H9 (cell line): ENCODE measurements around the gene OR6K2. TPM values are rescaled to one million over a fixed set of nuclear protein-coding genes. Genes with fewer than 3 reads are reported as not detected.

Source experiments
- DNase-seq: peaks from one replicate; pipeline ENCODE4 v3.0.0-alpha.2; 2017
- H2AFZ ChIP-seq: one replicate; pipeline ENCODE4 v1.6.1; 2013; ENCODE audit warnings: mild to moderate bottlenecking, low read length, control low read depth, moderate library complexity
- H2AK5ac ChIP-seq: 2 replicates; pipeline ENCODE4 v1.6.1; 2013; ENCODE audit warnings: low read length, control low read depth, mixed read lengths; ENCODE audit not compliant: insufficient read length
- H2BK120ac ChIP-seq: one replicate; pipeline ENCODE4 v1.6.1; 2013; ENCODE audit warnings: low read depth, mild to moderate bottlenecking, low read length, control low read depth, inconsistent platforms; ENCODE audit not compliant: poor library complexity, severe bottlenecking
- H2BK12ac ChIP-seq: 2 replicates; pipeline ENCODE4 v1.6.1; 2013; ENCODE audit warnings: low read length, control low read depth, mixed read lengths, low read depth; ENCODE audit not compliant: insufficient read length
- H2BK15ac ChIP-seq: 2 replicates; pipeline ENCODE4 v1.6.1; 2013; ENCODE audit warnings: low read depth, low read length, control low read depth
- H2BK20ac ChIP-seq: one replicate; pipeline ENCODE4 v1.6.1; 2013; ENCODE audit warnings: low read depth, mild to moderate bottlenecking, low read length, control low read depth, inconsistent platforms; ENCODE audit not compliant: poor library complexity, severe bottlenecking
- H2BK5ac ChIP-seq: 2 replicates; pipeline ENCODE4 v1.6.1; 2013; ENCODE audit warnings: low read length, control low read depth, mixed read lengths; ENCODE audit not compliant: insufficient read length
- H3K14ac ChIP-seq: 2 replicates; pipeline ENCODE4 v1.6.1; 2013; ENCODE audit warnings: low read length, control low read depth; ENCODE audit not compliant: insufficient read depth
- H3K18ac ChIP-seq: 2 replicates; pipeline ENCODE4 v1.6.1; 2013; ENCODE audit warnings: low read depth, mild to moderate bottlenecking, mixed read lengths, low read length, control low read depth; ENCODE audit not compliant: insufficient read length
- H3K23ac ChIP-seq: 2 replicates; pipeline ENCODE4 v1.6.1; 2013; ENCODE audit warnings: low read length, control low read depth, mixed read lengths, low read depth; ENCODE audit not compliant: insufficient read length
- H3K23me2 ChIP-seq: 2 replicates; pipeline ENCODE4 v1.6.1; 2013; ENCODE audit warnings: low read depth, mild to moderate bottlenecking, mixed read lengths, low read length, control low read depth; ENCODE audit not compliant: insufficient read length, poor library complexity, severe bottlenecking
- H3K27ac ChIP-seq: 2 replicates; pipeline ENCODE4 v1.5.1; 2013; ENCODE audit warnings: low read length, control low read depth, mixed read lengths, low read depth; ENCODE audit not compliant: insufficient read length
- H3K27me3 ChIP-seq: 2 replicates; pipeline ENCODE4 v1.6.1; 2013; ENCODE audit warnings: low read length, control low read depth, inconsistent platforms; ENCODE audit not compliant: insufficient read depth
- H3K4ac ChIP-seq: 2 replicates; pipeline ENCODE4 v1.6.1; 2013; ENCODE audit warnings: low read depth, mild to moderate bottlenecking, control low read depth, inconsistent platforms, low read length, moderate library complexity
- H3K4me1 ChIP-seq: 2 replicates; pipeline ENCODE4 v1.6.1; 2013; ENCODE audit warnings: low read length, control low read depth, inconsistent platforms; ENCODE audit not compliant: insufficient read depth
- H3K4me2 ChIP-seq: 2 replicates; pipeline ENCODE4 v1.6.1; 2013; ENCODE audit warnings: low read length, control low read depth, mixed read lengths; ENCODE audit not compliant: insufficient read length, insufficient read depth
- H3K56ac ChIP-seq: 2 replicates; pipeline ENCODE4 v1.6.1; 2013; ENCODE audit warnings: low read depth, mild to moderate bottlenecking, mixed read lengths, low read length, control low read depth; ENCODE audit not compliant: insufficient read length
- H3K79me1 ChIP-seq: 2 replicates; pipeline ENCODE4 v1.6.1; 2013; ENCODE audit warnings: low read depth, mild to moderate bottlenecking, moderate library complexity, low read length, control low read depth, inconsistent platforms; ENCODE audit not compliant: insufficient read depth, poor library complexity, severe bottlenecking
- H3K79me2 ChIP-seq: 2 replicates; pipeline ENCODE4 v1.6.1; 2013; ENCODE audit warnings: low read length, control low read depth, inconsistent platforms; ENCODE audit not compliant: insufficient read depth
- H3K9ac ChIP-seq: 2 replicates; pipeline ENCODE4 v1.6.1; 2013; ENCODE audit warnings: low read length, control low read depth, mixed read lengths; ENCODE audit not compliant: insufficient read length; ENCODE audit errors: extremely low read depth
- H3K9me3 ChIP-seq: one replicate; pipeline ENCODE4 v1.6.1; 2013; ENCODE audit warnings: low read depth, low read length, inconsistent platforms; ENCODE audit not compliant: control insufficient read depth
- H3T11ph ChIP-seq: one replicate; pipeline ENCODE4 v1.6.1; 2013; ENCODE audit warnings: mild to moderate bottlenecking, low read length, control low read depth, inconsistent platforms
- H4K20me1 ChIP-seq: one replicate; pipeline ENCODE4 v1.6.1; 2013; ENCODE audit not compliant: control insufficient read depth, insufficient read length, insufficient read depth
- H4K5ac ChIP-seq: 2 replicates; pipeline ENCODE4 v1.6.1; 2013; ENCODE audit warnings: low read depth, mild to moderate bottlenecking, mixed read lengths, low read length, control low read depth; ENCODE audit not compliant: insufficient read length
- H4K8ac ChIP-seq: replicated peaks from 2 replicates; pipeline ENCODE4 v1.6.1; 2013; ENCODE audit warnings: low read length, control low read depth, mixed read lengths, low read depth; ENCODE audit not compliant: insufficient read length
- H4K91ac ChIP-seq: 2 replicates; pipeline ENCODE4 v1.6.1; 2013; ENCODE audit warnings: low read depth, mild to moderate bottlenecking, moderate library complexity, mixed read lengths, low read length, control low read depth; ENCODE audit not compliant: insufficient read length
- H3K27ac Mint-ChIP-seq, 3 experiments: 2 replicates in 2 of 3; 3 replicates in 1 of 3; pipeline ENCODE4 v1.8.0; 2020 to 2021; ENCODE audit warnings: mixed read lengths in 3 of 3, mild to moderate bottlenecking in 1 of 3, moderate library complexity in 1 of 3
- H3K27me3 Mint-ChIP-seq: 2 replicates; pipeline ENCODE4 v1.8.0; 2021; ENCODE audit warnings: low read depth, mild to moderate bottlenecking, moderate library complexity, mixed read lengths
- H3K36me3 Mint-ChIP-seq, 3 experiments: 2 replicates in 2 of 3; 3 replicates in 1 of 3; pipeline ENCODE4 v1.8.0; 2020 to 2021; ENCODE audit warnings: low read depth in 3 of 3, mixed read lengths in 3 of 3; ENCODE audit not compliant: insufficient read depth in 1 of 3
- H3K4me1 Mint-ChIP-seq, 2 experiments: 2 replicates each; pipeline ENCODE4 v1.8.0; 2020; ENCODE audit warnings: mixed read lengths in 2 of 2
- H3K4me3 Mint-ChIP-seq, 2 experiments: 2 replicates in 1 of 2; 3 replicates in 1 of 2; pipeline ENCODE4 v1.8.0; 2020 to 2021; ENCODE audit warnings: mild to moderate bottlenecking in 2 of 2, mixed read lengths in 2 of 2, moderate library complexity in 1 of 2
- H3K9me3 Mint-ChIP-seq, 2 experiments: 2 replicates in 1 of 2; 3 replicates in 1 of 2; pipeline ENCODE4 v1.8.0; 2020; ENCODE audit warnings: mild to moderate bottlenecking in 2 of 2, mixed read lengths in 2 of 2, moderate library complexity in 1 of 2
- WGBS: extraction: QIAGEN DNeasy Blood & Tissue Kit; methylation state at CpG from one replicate; pipeline ENCODE4 v1.1.7; 2013; ENCODE audit warnings: missing lambda C conversion rate, low lambda C conversion rate, mixed read lengths; ENCODE audit not compliant: insufficient read length; ENCODE audit errors: extremely low coverage; 5-methylcytosine and 5-hydroxymethylcytosine counted together
- total RNA-seq: library from RNA; stranded (reverse); gene quantifications from 2 replicates; pipeline ENCODE4 v1.2.1, GENCODE V29; 2021
- TF ChIP-seq, protein P1 (sequence below): fragments of 200-600 bp; sonication (generic); conservative IDR thresholded peaks from 3 replicates; pipeline ENCODE4 v1.8.0; 2021; ENCODE audit warnings: antibody characterized with exemption, mild to moderate bottlenecking

The OR6K2 gene
- total RNA-seq, 1 experiment from 2014 or later, result not detected

DNA sequence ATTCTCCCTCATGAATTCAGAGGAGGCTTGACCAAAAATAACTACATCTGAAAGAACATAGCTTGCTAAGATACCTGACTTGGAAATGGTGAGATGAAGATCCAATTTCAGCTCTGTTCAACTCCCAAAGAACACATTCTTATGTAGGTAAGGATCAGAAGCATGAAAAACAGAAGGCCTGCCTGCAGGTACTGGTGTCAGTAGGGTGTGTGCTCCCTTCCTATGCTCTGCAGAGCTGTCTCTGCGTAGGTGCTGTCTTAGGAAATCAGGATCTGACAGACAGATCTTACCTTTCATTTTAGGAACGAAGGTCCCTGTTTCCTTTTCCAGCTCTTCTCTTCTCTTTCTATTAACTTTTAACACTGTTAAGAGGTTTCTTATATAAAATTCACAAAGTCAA, 5.6 kb upstream of the OR6K2 start:
- Histone ChIP-seq H3K18ac (no peak overlapping the region), H4K5ac (no peak overlapping the region), H3K23ac (no peak overlapping the region), H3K14ac (no peak overlapping the region), H3K4ac (no peak overlapping the region), H3K23me2 (no peaks in the 10 kb centered on the region), H3K56ac (no peak overlapping the region), H3K79me1 (no peaks in the 10 kb centered on the region), H3T11ph (no peak overlapping the region), H2AFZ (no peak overlapping the region), H3K27me3 (no peaks in the 10 kb centered on the region), H3K9ac (no peak overlapping the region), H2BK20ac (no peak overlapping the region), H3K27ac (no peak overlapping the region), H2AK5ac (no peak overlapping the region), H2BK5ac (no peak overlapping the region), H3K79me2 (no peaks in the 10 kb centered on the region), H4K20me1 (no peaks in the 10 kb centered on the region), H2BK120ac (no peak overlapping the region), H4K91ac (no peak overlapping the region), H2BK15ac (no peak overlapping the region), H3K4me2 (no peak overlapping the region), H3K9me3 (no peaks in the 10 kb centered on the region), H2BK12ac (no peak overlapping the region), H3K4me1 (no peaks in the 10 kb centered on the region), H4K8ac (no peak overlapping the region)
- no CpG with 5 or more reads among the region's 2 CpGs for WGBS
- Mint-ChIP-seq H3K4me1 (no peaks in the 10 kb centered on the region), H3K27me3 (no peaks in the 10 kb centered on the region; the same call in 1 of the 2 replicates), H3K27ac (peak overlapping the region in 1 of 3 experiments; percentile 30; a peak in 1 of 7 replicates), H3K9me3 (no peaks in the 10 kb centered on the region), H3K4me3 (no peak overlapping the region), H3K36me3 (no peaks in the 10 kb centered on the region)
- DNase-seq, result no peak
- TF ChIP-seq, protein P1, sequence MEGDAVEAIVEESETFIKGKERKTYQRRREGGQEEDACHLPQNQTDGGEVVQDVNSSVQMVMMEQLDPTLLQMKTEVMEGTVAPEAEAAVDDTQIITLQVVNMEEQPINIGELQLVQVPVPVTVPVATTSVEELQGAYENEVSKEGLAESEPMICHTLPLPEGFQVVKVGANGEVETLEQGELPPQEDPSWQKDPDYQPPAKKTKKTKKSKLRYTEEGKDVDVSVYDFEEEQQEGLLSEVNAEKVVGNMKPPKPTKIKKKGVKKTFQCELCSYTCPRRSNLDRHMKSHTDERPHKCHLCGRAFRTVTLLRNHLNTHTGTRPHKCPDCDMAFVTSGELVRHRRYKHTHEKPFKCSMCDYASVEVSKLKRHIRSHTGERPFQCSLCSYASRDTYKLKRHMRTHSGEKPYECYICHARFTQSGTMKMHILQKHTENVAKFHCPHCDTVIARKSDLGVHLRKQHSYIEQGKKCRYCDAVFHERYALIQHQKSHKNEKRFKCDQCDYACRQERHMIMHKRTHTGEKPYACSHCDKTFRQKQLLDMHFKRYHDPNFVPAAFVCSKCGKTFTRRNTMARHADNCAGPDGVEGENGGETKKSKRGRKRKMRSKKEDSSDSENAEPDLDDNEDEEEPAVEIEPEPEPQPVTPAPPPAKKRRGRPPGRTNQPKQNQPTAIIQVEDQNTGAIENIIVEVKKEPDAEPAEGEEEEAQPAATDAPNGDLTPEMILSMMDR, result no peak
